Tibial artery (tissue), 4 donors: ENCODE data around the gene FSD1.
"Not testable (repeated sequence)": the region's sequence is repeated elsewhere in the genome, so short reads cannot be mapped to it uniquely, and the experiment has no call there.

Source experiments
- DNase-seq, 2 donors: peaks; one replicate each; pipeline ENCODE4 v3.0.0-alpha.2; 2019
- H3K27ac ChIP-seq, 2 donors: fragments of 200-600 bp; sonication (generic) in 1 of 2; 1 replicate in 1 of 2; 2 replicates in 1 of 2; pipeline ENCODE4 v1.5.1; 2018 to 2019; ENCODE audit warnings: mild to moderate bottlenecking in 1 of 2
- H3K27me3 ChIP-seq, 2 donors: fragments of 200-600 bp; sonication (generic) in 1 of 2; one replicate each; pipeline versions ENCODE4 v1.5.1 to v1.6.0; 2016 to 2019
- H3K36me3 ChIP-seq, 3 donors: fragments of 200-600 bp; sonication (generic) in 2 of 3; one replicate each; pipeline ENCODE4 v1.5.1; 2016 to 2019; ENCODE audit warnings: mild to moderate bottlenecking in 2 of 3
- H3K4me1 ChIP-seq, 4 donors: fragments of 200-600 bp; sonication (generic) in 2 of 4; 1 replicate in 3 of 4; 2 replicates in 1 of 4; pipeline ENCODE4 v1.5.1; 2016 to 2019
- H3K4me3 ChIP-seq, 2 donors: fragments of 200-600 bp; sonication (generic) in 1 of 2; 1 replicate in 1 of 2; 2 replicates in 1 of 2; pipeline ENCODE4 v1.5.1; 2018 to 2019; ENCODE audit warnings: mild to moderate bottlenecking in 2 of 2
- H3K9me3 ChIP-seq, 3 donors: fragments of 200-600 bp; sonication (generic) in 1 of 3; one replicate each; pipeline ENCODE4 v1.5.1; 2016 to 2019
- intact Hi-C: fragments of 100-400 bp; cut with DNase I; formaldehyde crosslinking; loops from one replicate; pipeline ENCODE4 v1.15.0; 2023; ENCODE audit warnings: low total_unique reads
- TF ChIP-seq, protein P1 (sequence below), 2 experiments: fragments of 200-600 bp in 1 of 2; fragments of 450-650 bp in 1 of 2; IDR thresholded peaks; one replicate each; pipeline ENCODE4 v1.5.1; 2017 to 2019; ENCODE audit warnings: antibody characterized with exemption in 2 of 2, mild to moderate bottlenecking in 1 of 2, moderate library complexity in 1 of 2

The FSD1 gene

DNA sequence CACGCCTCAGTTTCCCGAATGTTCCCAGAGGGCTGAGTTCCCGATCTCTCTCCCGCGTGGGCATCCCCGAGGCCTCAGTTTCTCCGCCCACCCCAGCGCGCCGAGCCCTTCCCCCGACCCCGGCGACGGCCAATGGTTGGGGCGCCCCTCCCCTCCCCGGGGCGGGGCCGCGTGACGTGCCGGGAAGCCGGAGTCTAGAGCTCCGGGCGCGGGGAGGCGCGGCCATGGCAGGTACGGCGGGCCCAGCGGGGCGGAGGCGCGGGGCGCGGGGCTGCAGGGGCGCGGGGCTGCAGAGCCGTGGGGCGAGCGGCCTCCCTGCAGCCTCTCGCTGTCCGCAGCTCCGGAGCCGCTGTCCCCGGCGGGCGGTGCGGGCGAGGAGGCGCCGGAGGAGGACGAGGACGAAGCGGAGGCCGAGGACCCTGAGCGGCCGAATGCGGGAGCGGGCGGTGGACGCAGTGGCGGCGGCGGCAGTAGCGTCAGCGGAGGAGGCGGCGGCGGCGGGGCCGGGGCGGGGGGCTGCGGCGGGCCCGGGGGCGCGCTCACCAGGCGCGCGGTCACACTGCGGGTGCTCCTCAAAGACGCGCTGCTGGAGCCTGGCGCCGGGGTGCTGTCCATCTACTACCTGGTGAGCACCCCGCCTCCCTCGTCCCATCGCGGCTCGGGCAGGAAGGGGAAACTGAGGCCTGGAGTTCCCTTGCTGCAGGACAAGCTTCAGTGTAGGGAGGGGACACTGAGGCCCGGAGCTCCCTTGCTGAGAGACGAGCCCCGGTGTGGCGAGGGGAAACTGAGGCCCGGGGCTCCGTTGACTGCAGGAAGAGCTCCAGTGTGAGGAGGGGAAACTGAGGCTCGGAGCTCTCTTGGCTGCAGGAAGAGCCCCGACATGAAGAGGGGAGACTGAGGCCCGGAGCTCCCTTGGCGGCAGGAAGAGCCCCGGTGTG is 39.2 kb downstream of the FSD1 start, which contains the start of gene MPND:
Gene MPND, plus strand, starts transcription at position 193 of the 938 bp plus-strand sequence. Its CDS starts 32 bp downstream, at position 225.
- Histone ChIP-seq H3K36me3 (peaks cover 0 to 20% (median 0%) of the 10 kb centered on the region in 3 donors), H3K27me3 (peaks cover 0 to under 1% of the 10 kb centered on the region in 2 donors), H3K4me3 (peak within 1 kb of the TSS; percentile 70 to 74), H3K9me3 (no peaks in the 10 kb centered on the region), H3K4me1 (peaks cover 0 to 15% (median 13%) of the 10 kb centered on the region in 4 donors), H3K27ac (peak within 1 kb of the TSS; percentile 90 to 91)
- DNase-seq, result peak; percentile 92 to 95
- TF ChIP-seq, protein P1, sequence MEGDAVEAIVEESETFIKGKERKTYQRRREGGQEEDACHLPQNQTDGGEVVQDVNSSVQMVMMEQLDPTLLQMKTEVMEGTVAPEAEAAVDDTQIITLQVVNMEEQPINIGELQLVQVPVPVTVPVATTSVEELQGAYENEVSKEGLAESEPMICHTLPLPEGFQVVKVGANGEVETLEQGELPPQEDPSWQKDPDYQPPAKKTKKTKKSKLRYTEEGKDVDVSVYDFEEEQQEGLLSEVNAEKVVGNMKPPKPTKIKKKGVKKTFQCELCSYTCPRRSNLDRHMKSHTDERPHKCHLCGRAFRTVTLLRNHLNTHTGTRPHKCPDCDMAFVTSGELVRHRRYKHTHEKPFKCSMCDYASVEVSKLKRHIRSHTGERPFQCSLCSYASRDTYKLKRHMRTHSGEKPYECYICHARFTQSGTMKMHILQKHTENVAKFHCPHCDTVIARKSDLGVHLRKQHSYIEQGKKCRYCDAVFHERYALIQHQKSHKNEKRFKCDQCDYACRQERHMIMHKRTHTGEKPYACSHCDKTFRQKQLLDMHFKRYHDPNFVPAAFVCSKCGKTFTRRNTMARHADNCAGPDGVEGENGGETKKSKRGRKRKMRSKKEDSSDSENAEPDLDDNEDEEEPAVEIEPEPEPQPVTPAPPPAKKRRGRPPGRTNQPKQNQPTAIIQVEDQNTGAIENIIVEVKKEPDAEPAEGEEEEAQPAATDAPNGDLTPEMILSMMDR (IDR thresholded peaks at IDR 0.05), result no peak
- intact Hi-C loops, result loop anchor here (5.0 kb wide), 1 partner anchor 59 kb away; the partner anchor contains the start of genes CHAF1A and SH3GL1

DNA sequence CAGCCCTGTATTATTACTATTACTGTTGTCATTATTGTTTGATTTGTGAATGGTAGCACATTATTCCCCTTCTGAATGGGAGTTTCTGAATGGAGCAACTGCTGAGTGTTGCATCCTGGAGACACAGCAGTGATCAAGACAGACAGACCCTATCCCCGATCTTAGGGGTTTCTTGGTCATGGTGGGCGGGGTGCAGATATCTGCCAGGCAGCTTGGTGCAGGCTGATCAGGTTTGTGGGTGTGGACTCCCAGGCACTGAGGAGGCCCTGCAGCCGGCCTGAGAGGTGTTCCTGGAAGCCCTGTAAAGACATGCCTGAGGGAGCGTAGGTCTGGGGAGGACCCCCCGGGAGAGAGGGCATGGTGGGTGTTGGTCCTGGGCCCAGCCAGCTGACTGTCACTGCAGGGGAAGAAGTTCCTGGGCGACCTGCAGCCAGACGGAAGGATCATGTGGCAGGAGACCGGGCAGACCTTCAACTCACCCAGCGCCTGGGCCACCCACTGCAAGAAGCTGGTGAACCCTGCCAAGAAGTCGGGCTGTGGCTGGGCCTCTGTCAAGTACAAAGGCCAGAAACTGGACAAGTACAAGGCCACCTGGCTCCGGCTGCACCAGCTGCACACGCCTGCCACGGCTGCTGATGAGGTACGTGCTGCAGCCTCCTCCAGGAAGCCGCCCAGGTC is 41.1 kb downstream of the FSD1 start:
- no peak overlapping the region for H3K4me3 ChIP-seq
- H3K27ac ChIP-seq, result no peak overlapping the region
- H3K27me3 ChIP-seq, result no peaks in the 10 kb centered on the region
- peaks cover 0 to 34% (median 0%) of the 10 kb centered on the region in 3 donors for H3K36me3 ChIP-seq
- no peak for DNase-seq
- peaks cover 0 to 15% (median 12%) of the 10 kb centered on the region in 4 donors for H3K4me1 ChIP-seq
- intact Hi-C loops, result no loop called here
- TF ChIP-seq, protein P1 (IDR thresholded peaks at IDR 0.05), result no peak
- H3K9me3 ChIP-seq, result no peaks in the 10 kb centered on the region

DNA sequence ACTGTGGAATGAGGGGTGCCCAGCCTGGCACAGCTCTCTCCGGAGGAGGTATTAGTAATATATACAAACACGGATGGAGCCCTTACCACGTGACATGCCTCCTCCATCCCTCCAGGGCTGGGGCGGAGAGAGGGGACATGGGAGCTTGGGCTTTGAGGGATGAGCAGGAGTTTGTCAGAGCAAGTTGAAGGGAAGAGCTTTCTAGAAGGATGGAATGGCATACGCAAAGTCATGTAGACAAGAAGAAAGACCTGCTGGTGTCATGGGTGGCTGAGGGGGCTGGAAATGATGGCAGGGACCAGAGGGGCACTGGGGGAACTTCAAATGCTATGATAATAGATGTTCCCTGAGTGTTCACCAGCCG is 41.6 kb downstream of the FSD1 start:
- H3K4me3 ChIP-seq, result no peak overlapping the region
- H3K27ac ChIP-seq, result no peak overlapping the region
- peaks cover 0 to 15% (median 12%) of the 10 kb centered on the region in 4 donors for H3K4me1 ChIP-seq
- intact Hi-C loops, result no loop called here
- no peak for DNase-seq
- no peaks in the 10 kb centered on the region for H3K9me3 ChIP-seq
- peaks cover 0 to 34% (median 0%) of the 10 kb centered on the region in 3 donors for H3K36me3 ChIP-seq
- TF ChIP-seq, protein P1 (IDR thresholded peaks at IDR 0.05), result no peak
- H3K27me3 ChIP-seq, result no peaks in the 10 kb centered on the region

DNA sequence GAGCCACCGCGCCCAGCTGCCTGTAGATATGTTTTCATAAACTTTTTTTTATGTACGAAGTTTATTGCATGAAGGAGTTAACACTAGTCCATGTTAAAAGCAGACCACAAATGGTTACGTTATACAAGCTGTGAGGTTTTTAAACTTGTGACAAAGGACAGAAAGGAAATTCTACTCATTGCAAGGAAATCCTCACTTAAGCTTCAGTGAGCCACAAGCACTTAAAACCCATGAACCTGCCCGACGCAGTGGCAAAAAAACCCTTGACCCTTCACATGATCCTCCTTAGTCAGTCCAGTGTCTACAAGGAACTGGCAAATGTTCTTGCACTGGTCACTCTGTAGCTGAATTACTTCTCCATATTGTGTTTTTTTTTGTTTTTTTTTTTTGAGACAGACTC is 43.1 kb downstream of the FSD1 start:
- Histone ChIP-seq H3K9me3 (no peaks in the 10 kb centered on the region), H3K27ac (no peak overlapping the region), H3K4me1 (peaks cover 0 to 10% (median 7%) of the 10 kb centered on the region in 4 donors), H3K27me3 (no peaks in the 10 kb centered on the region), H3K36me3 (peaks cover 0 to 34% (median 0%) of the 10 kb centered on the region in 3 donors), H3K4me3 (no peak overlapping the region)
- intact Hi-C loops, result no loop called here
- TF ChIP-seq, protein P1 (IDR thresholded peaks at IDR 0.05), result no peak
- no peak for DNase-seq

DNA sequence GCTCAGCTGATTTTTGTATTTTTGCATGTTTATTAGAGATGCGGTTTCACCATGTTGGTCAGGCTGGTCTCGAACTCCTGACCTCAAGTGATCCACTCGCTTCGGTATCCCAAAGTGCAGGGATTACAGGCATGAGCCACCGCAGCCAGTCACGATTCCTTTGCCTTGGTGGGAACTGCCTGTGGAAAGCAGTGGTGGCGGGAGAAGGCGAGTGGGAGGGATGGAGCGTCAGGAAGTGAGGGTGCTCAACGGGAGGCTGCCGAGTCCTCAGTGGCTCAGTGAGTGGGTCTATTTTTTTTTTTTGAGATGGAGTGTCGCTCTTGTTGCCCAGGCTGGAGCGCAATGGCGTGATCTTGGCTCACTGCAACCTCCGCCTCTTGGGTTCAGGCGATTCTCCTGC is 44.8 kb downstream of the FSD1 start:
- DNase-seq, H3K4me3 ChIP-seq, H3K27me3 ChIP-seq, H3K27ac ChIP-seq, intact Hi-C loops, H3K9me3 ChIP-seq, H3K4me1 ChIP-seq: not testable (repeated sequence)
- peaks cover 0 to 40% (median 0%) of the 10 kb centered on the region in 3 donors for H3K36me3 ChIP-seq
